ENCODE results near the gene CEMIP.
"Not testable (repeated sequence)": the region's sequence is repeated elsewhere in the genome, so short reads cannot be mapped to it uniquely, and the experiment has no call there.

Gene CEMIP

GRCh38 chr15:80953001-80953952, 174.1 kb downstream of the CEMIP start:
- no peak for DNase-seq (ENCODE audit: low read depth)

- DNase-seq (ENCODE audit: low read depth), result no peak
Measured at GRCh38 chr15:80953953-80954778, 175.0 kb downstream of the CEMIP start.

GRCh38 chr15:80955571-80956452, 176.6 kb downstream of the CEMIP start:
- DNase-seq (ENCODE audit: low read depth), result peak; percentile 9

GRCh38 chr15:80957556-80957955, 178.4 kb downstream of the CEMIP start:
- no peak for DNase-seq (ENCODE audit: low read depth)

- no peak for DNase-seq (ENCODE audit: low read depth)
Measured at GRCh38 chr15:80957976-80958375, 178.8 kb downstream of the CEMIP start.

GRCh38 chr15:80958818-80959495, 179.8 kb downstream of the CEMIP start:
- no peak for DNase-seq (ENCODE audit: low read depth)

- not testable (repeated sequence) for DNase-seq (ENCODE audit: low read depth)
Measured at GRCh38 chr15:80965454-80965853, 186.3 kb downstream of the CEMIP start.

- no peak for DNase-seq (ENCODE audit: low read depth)
Measured at GRCh38 chr15:80966431-80967197, 187.4 kb downstream of the CEMIP start.

- DNase-seq (ENCODE audit: low read depth), result no peak
Measured at GRCh38 chr15:80967451-80967850, 188.3 kb downstream of the CEMIP start.

- DNase-seq (ENCODE audit: low read depth), result no peak
Measured at GRCh38 chr15:80967991-80968510, 188.9 kb downstream of the CEMIP start.

GRCh38 chr15:80969316-80969715, 190.1 kb downstream of the CEMIP start:
- no peak for DNase-seq (ENCODE audit: low read depth)

GRCh38 chr15:80970018-80970657, 191.0 kb downstream of the CEMIP start:
- peak; percentile 44 for DNase-seq (ENCODE audit: low read depth)

GRCh38 chr15:80970658-80971057, 191.5 kb downstream of the CEMIP start:
- DNase-seq (ENCODE audit: low read depth), result no peak

- no peak for DNase-seq (ENCODE audit: low read depth)
Measured at GRCh38 chr15:80971143-80971542, 192.0 kb downstream of the CEMIP start.

GRCh38 chr15:80972276-80972675, 193.1 kb downstream of the CEMIP start:
- no peak for DNase-seq (ENCODE audit: low read depth)

GRCh38 chr15:80974914-80975313, 195.7 kb downstream of the CEMIP start:
- DNase-seq (ENCODE audit: low read depth), result no peak

- DNase-seq (ENCODE audit: low read depth), result no peak
Measured at GRCh38 chr15:80976851-80977250, 197.7 kb downstream of the CEMIP start.

- DNase-seq (ENCODE audit: low read depth), result no peak
Measured at GRCh38 chr15:80977627-80978036, 198.5 kb downstream of the CEMIP start.

GRCh38 chr15:80978685-80979329, 199.6 kb downstream of the CEMIP start:
- no peak for DNase-seq (ENCODE audit: low read depth)
